ENCODE results near the gene PAFAH2. TPM values are rescaled to one million over a fixed set of nuclear protein-coding genes. Genes with fewer than 3 reads are reported as not detected.

The PAFAH2 gene
- total and polyA plus RNA-seq, 8 donors: 0.58 to 25.5 (median 13.0) TPM

GRCh38 chr1:26009796-26010447 is 12.1 kb upstream of the PAFAH2 start:
- Histone ChIP-seq H3K4me3 (no peak overlapping the region), H3K27ac (no peak overlapping the region), H3K27me3 (no peaks in the 10 kb centered on the region), H3K9me3 (no peaks in the 10 kb centered on the region), H3K4me1 (peaks cover 0 to 10% (median 5%) of the 10 kb centered on the region in 4 donors), H3K36me3 (no peaks in the 10 kb centered on the region)
- intact Hi-C loops (cut with DNase I; ENCODE audit: low total_unique reads): no loop called here
- DNase-seq: no peak
- TF ChIP-seq POLR2AphosphoS5 (IDR thresholded peaks at IDR 0.05): no peak
- no peak for TF ChIP-seq POLR2A (IDR thresholded peaks at IDR 0.05)
- no peak for TF ChIP-seq CTCF (IDR thresholded peaks at IDR 0.05)
- TF ChIP-seq EP300 (IDR thresholded peaks at IDR 0.05): no peak
- 68 to 80% (median 75%) methylated on average over 6 of the region's 6 CpGs for WGBS, 5 donors

GRCh38 chr1:26006710-26007109 is 8.8 kb upstream of the PAFAH2 start:
- 90 to 93% (median 92%) methylated on average over 16 of the region's 16 CpGs for WGBS, 5 donors
- no peak for DNase-seq
- TF ChIP-seq POLR2AphosphoS5 (IDR thresholded peaks at IDR 0.05): no peak
- no peak for TF ChIP-seq POLR2A (IDR thresholded peaks at IDR 0.05)
- TF ChIP-seq CTCF (IDR thresholded peaks at IDR 0.05): no peak
- TF ChIP-seq EP300 (IDR thresholded peaks at IDR 0.05): no peak
- H3K27me3 ChIP-seq: no peaks in the 10 kb centered on the region
- no peaks in the 10 kb centered on the region for H3K36me3 ChIP-seq
- intact Hi-C loops (cut with DNase I; ENCODE audit: low total_unique reads): no loop called here
- no peaks in the 10 kb centered on the region for H3K9me3 ChIP-seq
- no peak overlapping the region for H3K27ac ChIP-seq
- no peak overlapping the region for H3K4me3 ChIP-seq
- peaks cover 0 to 7% (median 0%) of the 10 kb centered on the region in 4 donors for H3K4me1 ChIP-seq

GRCh38 chr1:26005434-26006105 is 7.7 kb upstream of the PAFAH2 start:
- Histone ChIP-seq H3K9me3 (no peaks in the 10 kb centered on the region), H3K4me3 (no peak overlapping the region), H3K27me3 (no peaks in the 10 kb centered on the region), H3K27ac (peak overlapping the region in 1 of 5 donors; percentile 28), H3K4me1 (peaks cover 0 to 7% (median 0%) of the 10 kb centered on the region in 4 donors), H3K36me3 (no peaks in the 10 kb centered on the region)
- peak in 1 of 2 donors; percentile 46 for DNase-seq
- WGBS, 5 donors: 61 to 75% (median 69%) methylated on average over 4 of the region's 4 CpGs
- TF ChIP-seq POLR2AphosphoS5 (IDR thresholded peaks at IDR 0.05): no peak
- no peak for TF ChIP-seq POLR2A (IDR thresholded peaks at IDR 0.05)
- no peak for TF ChIP-seq EP300 (IDR thresholded peaks at IDR 0.05)
- TF ChIP-seq CTCF (IDR thresholded peaks at IDR 0.05): no peak
- intact Hi-C loops (cut with DNase I; ENCODE audit: low total_unique reads): no loop called here

- H3K36me3 ChIP-seq: no peaks in the 10 kb centered on the region
- TF ChIP-seq CTCF (IDR thresholded peaks at IDR 0.05) (no peak), POLR2AphosphoS5 (IDR thresholded peaks at IDR 0.05) (no peak), EP300 (IDR thresholded peaks at IDR 0.05) (no peak), POLR2A (IDR thresholded peaks at IDR 0.05) (no peak)
- no peaks in the 10 kb centered on the region for H3K27me3 ChIP-seq
- no peaks in the 10 kb centered on the region for H3K9me3 ChIP-seq
- DNase-seq: no peak
- WGBS, 5 donors: 69 to 80% (median 75%) methylated on average over 2 of the region's 2 CpGs
- intact Hi-C loops (cut with DNase I; ENCODE audit: low total_unique reads): no loop called here
- no peak overlapping the region for H3K27ac ChIP-seq
- peaks cover 0 to 7% (median 1%) of the 10 kb centered on the region in 4 donors for H3K4me1 ChIP-seq
- H3K4me3 ChIP-seq: no peak overlapping the region
These were observed 5.9 kb upstream of the PAFAH2 start for GRCh38 chr1:26003756-26004155.

Data from stomach (tissue), 9 donors.